T-helper 2 cell treated with Interferon-gamma antibody and Interleukin-4, amounts not matched to agents 100 ng/mL and 5 ng/mL, for 36 hours (primary cell): ENCODE results near the gene STMND1. TPM values are rescaled to one million over a fixed set of nuclear protein-coding genes. Genes with fewer than 3 reads are reported as not detected.

Source experiments
- intact Hi-C: fragments of 100-400 bp; cut with micrococcal nuclease; formaldehyde crosslinking; loops from one replicate; pipeline ENCODE4 v1.15.1; 2023
- total RNA-seq: library from RNA; stranded (reverse); gene quantifications from 2 replicates; pipeline ENCODE4 v1.2.3, GENCODE V29; 2022

The STMND1 gene
- total RNA-seq, 1 donor from 2014 or later = not detected

- intact Hi-C loops = no loop called here
Measured at GRCh38 chr6:17097982-17098381, 3.9 kb upstream of the STMND1 start.

DNA sequence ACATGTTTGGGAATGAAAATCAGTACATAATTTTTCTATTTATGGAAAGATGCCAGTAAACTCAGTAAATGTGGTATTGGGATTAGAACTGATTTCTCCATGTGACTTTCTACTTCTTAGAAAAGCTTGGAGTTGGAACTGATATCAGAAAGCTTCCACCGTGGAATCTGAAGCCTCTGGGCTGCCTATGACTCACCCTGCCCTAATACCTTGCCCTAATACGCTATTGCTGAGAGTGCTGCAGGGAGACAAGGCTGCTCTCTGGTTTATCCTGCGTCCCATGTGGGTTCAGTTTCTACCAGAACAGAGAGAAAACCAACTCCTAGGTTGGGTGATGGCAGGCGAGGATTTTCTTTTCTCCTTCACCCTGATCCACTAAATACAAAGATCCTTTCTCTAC, 3.3 kb upstream of the STMND1 start:
- intact Hi-C loops = no loop called here

DNA sequence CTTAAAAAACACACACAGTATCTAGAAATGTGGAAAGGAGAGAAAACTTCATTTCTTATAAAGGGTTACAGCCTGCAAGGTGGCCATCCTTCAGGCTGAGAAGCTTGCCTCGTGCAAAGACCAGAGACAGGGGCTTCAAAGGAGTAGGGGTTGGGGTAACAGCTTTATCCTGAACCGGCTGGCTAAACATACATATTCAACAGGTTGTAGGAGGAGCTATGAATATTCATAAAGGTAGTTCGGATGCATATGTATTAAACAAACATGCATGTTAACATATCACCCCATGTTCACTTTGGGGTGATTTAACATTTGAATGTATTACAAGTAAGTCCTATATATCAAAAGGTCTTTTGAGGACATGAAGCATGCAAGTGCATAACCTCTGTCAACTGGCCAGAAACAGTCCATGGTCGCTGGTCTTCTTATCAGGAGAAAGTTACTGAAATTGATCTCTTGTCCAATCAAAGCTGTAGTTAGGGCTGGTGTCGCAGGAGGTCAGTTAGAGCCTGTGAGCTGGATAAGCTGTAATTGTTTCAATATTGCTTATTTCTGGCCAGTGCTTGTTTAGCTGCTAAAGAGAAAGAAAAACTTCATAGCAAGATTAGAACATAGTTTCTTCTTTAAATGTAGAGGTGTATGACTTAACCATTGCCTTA, 2.3 kb upstream of the STMND1 start:
- intact Hi-C loops = no loop called here

DNA sequence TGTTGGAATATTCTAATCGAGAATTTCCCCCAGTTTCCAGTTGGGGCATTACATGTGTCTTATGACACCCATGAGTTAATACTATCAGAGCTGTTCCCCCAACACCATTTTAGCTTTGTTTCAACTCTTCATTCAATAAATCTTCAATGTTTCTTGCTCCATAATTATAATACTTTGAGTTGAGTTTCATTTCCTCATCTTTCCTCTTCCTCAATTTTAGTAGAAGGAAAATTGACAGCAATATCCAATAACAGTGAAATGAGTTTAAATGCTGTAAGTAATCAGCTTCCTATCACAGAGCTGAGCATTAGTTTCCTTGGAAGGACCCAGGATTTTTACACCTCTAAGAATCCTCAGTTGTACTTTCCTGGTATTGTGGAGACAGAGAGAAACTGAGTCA, 1.0 kb upstream of the STMND1 start:
- intact Hi-C loops = no loop called here

DNA sequence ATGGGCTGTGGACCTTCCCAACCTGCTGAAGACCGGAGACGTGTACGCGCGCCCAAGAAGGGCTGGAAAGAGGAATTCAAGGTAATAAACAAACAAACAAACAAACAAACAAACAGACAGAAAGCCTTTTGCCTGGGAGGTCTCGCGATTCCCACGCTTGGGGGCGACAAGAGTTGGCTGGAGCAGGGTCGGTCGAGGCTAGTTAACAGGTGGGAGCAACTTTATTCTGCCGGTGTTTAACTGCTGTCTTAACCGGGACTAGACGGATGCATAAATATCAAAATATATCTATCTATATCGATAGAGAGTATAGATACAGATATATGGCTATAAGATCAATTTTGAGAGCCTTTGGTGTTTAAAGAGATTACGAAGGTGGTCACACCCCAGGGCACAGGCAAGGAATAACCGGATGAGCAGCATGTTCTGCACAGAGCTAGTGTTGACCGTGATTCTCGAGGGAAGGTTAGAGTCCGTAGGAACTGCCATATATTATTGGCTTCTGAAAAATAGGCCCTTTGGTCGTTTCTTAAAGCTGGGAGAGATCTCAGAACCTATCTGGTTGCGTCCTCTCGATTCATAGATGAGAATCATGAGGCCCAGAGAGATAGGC, 514 bp downstream of the STMND1 start:
- intact Hi-C loops = no loop called here

DNA sequence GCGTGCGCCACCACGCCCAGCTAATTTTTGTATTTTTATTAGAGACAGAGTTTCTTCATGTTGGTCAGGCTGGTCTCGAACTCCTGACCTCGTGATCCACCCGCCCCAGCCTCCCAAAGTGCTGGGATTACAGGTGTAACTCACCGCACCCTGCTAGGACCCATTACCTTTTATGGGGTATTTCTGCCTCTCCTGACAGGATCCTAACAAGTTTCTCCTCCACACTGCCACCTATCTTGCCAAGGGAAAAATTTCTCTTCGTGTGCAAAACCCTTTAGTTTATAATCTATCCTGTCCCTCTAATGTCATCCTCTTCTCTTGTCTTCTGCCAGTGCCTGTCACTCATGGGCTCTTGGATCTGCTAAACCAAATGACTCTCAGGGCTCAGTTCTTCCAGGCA, 1.9 kb downstream of the STMND1 start:
- intact Hi-C loops = no loop called here

GRCh38 chr6:17107863-17108262, 6.0 kb downstream of the STMND1 start:
- intact Hi-C loops = no loop called here

GRCh38 chr6:17115251-17116116, 13.6 kb downstream of the STMND1 start:
- intact Hi-C loops = no loop called here

GRCh38 chr6:17116117-17116440, 14.2 kb downstream of the STMND1 start:
- intact Hi-C loops = no loop called here

DNA sequence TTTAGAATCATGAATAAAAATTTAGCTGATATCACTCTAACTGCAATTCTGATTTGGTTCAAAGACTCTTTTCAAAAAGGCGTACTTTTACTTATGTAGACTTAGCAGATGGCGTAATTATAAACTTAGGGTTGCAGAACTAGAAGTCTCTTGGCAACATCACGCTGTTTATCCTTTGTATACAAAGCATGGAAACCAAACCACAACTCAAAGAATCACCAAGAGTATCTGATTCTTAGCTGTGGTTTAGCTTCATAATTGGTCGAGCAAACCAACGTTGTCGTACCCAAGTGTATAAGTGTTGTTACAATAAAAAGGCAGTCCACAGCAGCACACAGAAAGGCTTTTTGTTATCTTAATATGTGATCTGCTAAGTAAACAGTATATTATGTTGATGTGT, 18.2 kb downstream of the STMND1 start:
- intact Hi-C loops = no loop called here

DNA sequence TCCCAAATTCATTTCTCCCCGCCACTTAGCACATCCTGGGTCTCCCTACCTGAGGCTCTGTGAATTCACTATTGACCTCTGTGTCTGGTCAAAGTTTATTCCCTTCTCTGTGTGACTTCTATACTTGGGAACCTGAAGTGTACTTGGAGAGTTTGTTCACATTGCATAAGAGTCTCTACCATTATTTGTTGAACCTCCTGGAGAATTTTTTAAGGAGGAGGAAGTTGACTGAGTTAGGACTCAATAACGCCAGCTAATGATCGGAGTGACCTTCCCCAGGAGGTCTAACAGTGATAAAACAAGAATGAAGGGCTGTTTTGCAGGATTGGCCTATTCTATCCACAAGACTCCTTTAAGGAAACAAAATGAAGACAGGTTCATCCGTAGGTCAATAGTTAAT, 23.6 kb downstream of the STMND1 start:
- intact Hi-C loops = no loop called here

GRCh38 chr6:17130786-17131185, 28.9 kb downstream of the STMND1 start:
- intact Hi-C loops = no loop called here

- intact Hi-C loops = no loop called here
Measured at GRCh38 chr6:17132967-17133366, 31.1 kb downstream of the STMND1 start.

- intact Hi-C loops = no loop called here
Measured at GRCh38 chr6:17138033-17138432, 36.2 kb downstream of the STMND1 start.

DNA sequence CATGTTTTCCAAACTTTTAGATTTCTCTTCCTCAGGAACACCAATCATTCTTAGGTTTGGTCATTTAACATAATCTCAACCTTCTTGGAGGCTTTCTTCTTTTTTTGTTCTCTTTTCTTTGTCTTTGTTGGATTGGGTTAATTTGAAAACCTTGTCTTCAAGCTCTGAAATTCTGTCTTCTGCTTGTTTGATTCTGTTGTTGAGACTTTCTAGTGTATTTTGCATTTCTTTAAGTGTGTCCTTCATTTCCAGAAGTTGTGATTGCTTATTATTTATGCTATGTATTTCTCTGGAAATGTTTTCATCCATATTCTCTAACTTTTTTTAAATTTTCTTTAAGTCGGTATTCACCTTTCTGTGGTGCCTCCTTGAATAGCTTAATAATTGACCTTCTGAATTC, 42.2 kb downstream of the STMND1 start:
- intact Hi-C loops = no loop called here

GRCh38 chr6:17149571-17149970, 47.7 kb downstream of the STMND1 start:
- intact Hi-C loops = no loop called here

DNA sequence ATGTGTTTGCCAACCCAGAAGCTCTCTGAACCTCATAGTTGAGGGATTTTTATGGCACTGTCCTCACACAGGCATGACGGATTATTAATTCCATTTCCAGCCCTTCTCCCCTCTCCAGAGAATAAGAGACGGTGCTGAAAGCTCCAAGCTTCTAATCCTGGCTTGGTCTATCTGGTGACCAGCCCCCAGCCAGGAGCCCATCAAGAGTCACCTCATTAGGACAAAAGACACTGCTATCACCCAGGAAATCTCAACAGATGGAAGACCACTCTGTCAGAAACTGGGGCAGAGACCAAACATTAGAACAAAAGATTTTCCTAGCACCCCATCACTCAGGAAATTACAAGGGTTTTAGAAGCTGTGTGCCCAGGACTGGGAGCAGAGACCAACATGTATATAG, 48.2 kb downstream of the STMND1 start:
- intact Hi-C loops = no loop called here

DNA sequence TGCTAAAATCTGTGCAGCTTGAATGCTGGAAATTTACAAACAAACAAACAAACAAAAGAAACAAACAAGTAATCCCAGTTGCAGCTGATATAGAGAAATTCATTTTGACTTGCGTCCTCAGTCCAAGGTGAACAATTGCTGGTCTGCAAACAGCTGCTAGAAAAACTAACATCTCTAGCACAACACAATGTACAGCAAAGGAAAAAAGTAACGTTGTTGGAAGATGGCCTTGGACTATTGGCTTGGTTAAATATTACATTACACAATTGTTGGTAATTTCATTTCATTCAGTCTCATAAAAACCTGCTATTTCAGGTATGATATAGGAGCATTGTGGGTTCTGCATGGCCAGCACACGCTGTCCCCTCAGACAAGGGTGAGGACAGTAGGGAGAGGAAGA, 50.0 kb downstream of the STMND1 start:
- intact Hi-C loops = no loop called here

- intact Hi-C loops = no loop called here
Measured at GRCh38 chr6:17152703-17153102, 50.9 kb downstream of the STMND1 start.

DNA sequence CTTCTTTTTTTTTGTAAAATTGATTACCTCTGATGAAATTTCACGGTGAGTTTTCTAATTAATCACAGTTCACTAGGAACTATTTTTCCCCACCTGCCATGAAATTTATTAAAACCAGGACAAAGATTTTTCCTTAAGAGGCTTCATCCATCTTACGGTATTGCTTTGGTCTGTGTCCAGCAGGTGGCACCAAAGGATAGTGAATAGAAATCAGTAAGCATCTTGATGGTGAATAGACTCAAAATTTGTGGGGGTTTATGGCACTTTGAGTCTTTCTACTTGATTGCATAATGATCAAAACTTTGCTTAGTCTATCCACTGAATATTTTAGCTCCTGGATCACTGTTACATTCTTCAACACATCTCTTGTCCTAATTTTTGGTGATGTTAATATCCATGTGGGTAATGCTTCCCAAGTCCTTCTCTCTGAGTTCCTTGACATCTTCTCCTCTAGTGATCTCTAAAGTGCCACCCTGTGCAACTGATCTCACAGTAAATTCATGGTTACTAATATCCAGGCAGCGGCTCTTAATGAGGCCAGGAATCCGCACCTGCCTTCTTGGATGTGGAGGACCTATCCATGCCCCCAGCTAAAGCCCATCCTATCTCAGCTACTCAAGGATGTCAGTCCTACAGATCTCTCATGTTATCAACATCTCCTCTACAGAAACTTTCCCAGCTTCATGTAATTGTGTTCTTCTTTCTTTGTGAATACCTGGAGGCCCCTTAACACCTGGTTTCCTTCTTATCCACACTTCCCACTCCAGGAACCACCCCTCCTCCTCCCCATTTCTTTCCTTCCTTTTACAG, 54.5 kb downstream of the STMND1 start:
- intact Hi-C loops = loop anchor here (1.0 to 5.0 kb wide), 4 partner anchors 428 to 966 kb away; partner anchors contain the start of gene NHLRC1

GRCh38 chr6:17156966-17157365, 55.1 kb downstream of the STMND1 start:
- intact Hi-C loops = loop anchor here (1.0 to 5.0 kb wide), 4 partner anchors 427 to 965 kb away; partner anchors contain the start of gene NHLRC1
